ENCODE measurements around the gene BGLAP. TPM values are rescaled to one million over a fixed set of nuclear protein-coding genes. Genes with fewer than 3 reads are reported as not detected.

Gene BGLAP
- total and polyA plus RNA-seq, 2 of the 13 experiments (the other 11 are each of a cell fraction or from before 2014, with no cell fraction given) = 0.62 to 1.6 TPM

GRCh38 chr1:156282479-156283222, 40.7 kb downstream of the BGLAP start, which contains the start of gene SMG5 (continued):
- TF ChIP-seq CTCF (CRISPR knock-in tag; IDR thresholded peaks at IDR 0.05) (no peak), MED8 (CRISPR knock-in tag; IDR thresholded peaks at IDR 0.05; ENCODE audit: insufficient replicate concordance) (peak; percentile 84), ZNF572 (CRISPR knock-in tag; IDR thresholded peaks at IDR 0.05) (no peak), E2F5 (CRISPR knock-in tag; conservative IDR thresholded peaks at IDR 0.05) (peak; percentile 67), ZNF124 (CRISPR knock-in tag; IDR thresholded peaks at IDR 0.05) (peak; percentile 78; the same call in 1 of the 2 replicates), HOXA5 (CRISPR knock-in tag; IDR thresholded peaks at IDR 0.05) (peak; percentile 56; the same call in 1 of the 2 replicates), IKZF1 (IDR thresholded peaks at IDR 0.05) (no peak), ZFAT (CRISPR knock-in tag; conservative IDR thresholded peaks at IDR 0.05) (no peak), ZNF672 (CRISPR knock-in tag; IDR thresholded peaks at IDR 0.05) (no peak), ZBTB40 (IDR thresholded peaks at IDR 0.05) (peak; percentile 100), ZBTB40 (CRISPR knock-in tag; IDR thresholded peaks at IDR 0.05) (peak; percentile 100), SIN3B (IDR thresholded peaks at IDR 0.05; ENCODE audit: low read length) (peak; percentile 84), ZNF549 (CRISPR knock-in tag; IDR thresholded peaks at IDR 0.05) (no peak), ZNF720 (CRISPR knock-in tag; IDR thresholded peaks at IDR 0.05) (no peak), ZNF605 (CRISPR knock-in tag; IDR thresholded peaks at IDR 0.05) (peak; percentile 56; the same call in 1 of the 2 replicates), MIER3 (CRISPR knock-in tag; IDR thresholded peaks at IDR 0.05; ENCODE audit: borderline replicate concordance) (peak; percentile 90), ZFP41 (CRISPR knock-in tag; IDR thresholded peaks at IDR 0.05; ENCODE audit: borderline replicate concordance) (no peak; the same call in 1 of the 2 replicates), ZNF468 (CRISPR knock-in tag; IDR thresholded peaks at IDR 0.05) (no peak), FOXK2 (IDR thresholded peaks at IDR 0.05) (no peak)

Data from HepG2 (cell line).